ENCODE results near the gene TMEM200C. TPM values are rescaled to one million over a fixed set of nuclear protein-coding genes. Genes with fewer than 3 reads are reported as not detected.

The TMEM200C gene
- total RNA-seq, 4 donors from 2014 or later = 0.12 to 0.19 TPM; not detected in 2

DNA sequence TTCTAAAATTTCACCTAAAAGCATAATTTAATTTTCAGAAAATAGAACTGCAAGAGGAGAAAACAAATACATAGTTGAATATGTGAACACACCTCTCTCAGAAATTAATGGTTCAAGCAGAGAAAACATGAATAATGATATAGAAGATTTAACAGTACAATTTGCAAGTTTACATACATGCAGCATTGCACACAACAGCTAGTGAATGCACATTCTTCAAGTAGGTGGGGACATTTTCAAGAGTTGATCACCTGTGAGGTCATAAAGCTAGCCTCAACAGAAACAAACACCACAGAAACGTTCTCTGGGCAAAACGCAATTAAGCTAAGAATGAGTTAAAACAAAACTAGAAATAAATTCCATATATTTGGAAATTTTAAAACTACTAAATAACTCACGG, 38.1 kb downstream of the TMEM200C start:
- no peak for ATAC-seq (ENCODE audit: low FRiP score)
- TF ChIP-seq, protein P1, sequence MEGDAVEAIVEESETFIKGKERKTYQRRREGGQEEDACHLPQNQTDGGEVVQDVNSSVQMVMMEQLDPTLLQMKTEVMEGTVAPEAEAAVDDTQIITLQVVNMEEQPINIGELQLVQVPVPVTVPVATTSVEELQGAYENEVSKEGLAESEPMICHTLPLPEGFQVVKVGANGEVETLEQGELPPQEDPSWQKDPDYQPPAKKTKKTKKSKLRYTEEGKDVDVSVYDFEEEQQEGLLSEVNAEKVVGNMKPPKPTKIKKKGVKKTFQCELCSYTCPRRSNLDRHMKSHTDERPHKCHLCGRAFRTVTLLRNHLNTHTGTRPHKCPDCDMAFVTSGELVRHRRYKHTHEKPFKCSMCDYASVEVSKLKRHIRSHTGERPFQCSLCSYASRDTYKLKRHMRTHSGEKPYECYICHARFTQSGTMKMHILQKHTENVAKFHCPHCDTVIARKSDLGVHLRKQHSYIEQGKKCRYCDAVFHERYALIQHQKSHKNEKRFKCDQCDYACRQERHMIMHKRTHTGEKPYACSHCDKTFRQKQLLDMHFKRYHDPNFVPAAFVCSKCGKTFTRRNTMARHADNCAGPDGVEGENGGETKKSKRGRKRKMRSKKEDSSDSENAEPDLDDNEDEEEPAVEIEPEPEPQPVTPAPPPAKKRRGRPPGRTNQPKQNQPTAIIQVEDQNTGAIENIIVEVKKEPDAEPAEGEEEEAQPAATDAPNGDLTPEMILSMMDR (IDR thresholded peaks at IDR 0.05) = no peak
- DNase-seq (ENCODE audit: low spot score) = no peak

DNA sequence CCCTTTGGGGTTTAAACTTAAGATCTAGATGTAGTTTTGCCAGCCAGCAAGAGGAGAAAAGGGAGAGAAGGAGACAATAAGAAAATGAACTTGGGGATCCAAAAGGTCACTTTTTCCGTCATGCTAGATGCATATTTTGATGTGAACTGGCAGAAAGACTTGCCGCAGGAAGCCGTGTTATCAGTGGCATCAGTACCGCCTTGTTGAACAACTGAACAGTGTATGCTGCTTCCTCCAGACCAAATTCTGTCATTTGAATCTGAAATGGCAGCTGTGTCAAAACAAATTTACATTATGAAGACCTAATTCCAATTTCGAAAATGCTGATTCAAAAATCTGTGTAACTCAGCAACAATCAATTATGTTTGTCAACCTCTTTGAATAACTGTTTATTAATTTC, 42.1 kb downstream of the TMEM200C start:
- no peak for DNase-seq (ENCODE audit: low spot score)
- TF ChIP-seq, protein P1 (IDR thresholded peaks at IDR 0.05) = no peak
- ATAC-seq (ENCODE audit: low FRiP score) = no peak

DNA sequence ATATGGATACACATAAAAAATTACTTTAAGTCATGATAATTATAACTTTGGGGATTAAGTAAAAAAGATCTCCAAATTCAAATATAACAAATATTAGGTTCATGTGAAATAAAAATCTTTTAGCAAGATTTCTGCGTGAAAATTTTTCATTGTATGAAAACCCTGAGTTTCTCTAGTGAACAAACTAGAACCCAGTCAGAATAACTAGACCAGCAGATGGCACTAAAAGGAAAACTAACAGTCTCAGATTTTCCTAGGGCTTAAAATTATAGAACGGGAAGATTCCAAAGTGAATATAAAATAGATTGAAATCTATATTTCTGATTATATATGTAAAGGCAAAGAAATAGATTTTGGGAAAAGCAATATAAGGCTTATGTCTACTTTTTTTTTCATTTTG, 43.3 kb downstream of the TMEM200C start:
- ATAC-seq (ENCODE audit: low FRiP score) = no peak
- DNase-seq (ENCODE audit: low spot score) = no peak
- TF ChIP-seq, protein P1 (IDR thresholded peaks at IDR 0.05) = no peak

DNA sequence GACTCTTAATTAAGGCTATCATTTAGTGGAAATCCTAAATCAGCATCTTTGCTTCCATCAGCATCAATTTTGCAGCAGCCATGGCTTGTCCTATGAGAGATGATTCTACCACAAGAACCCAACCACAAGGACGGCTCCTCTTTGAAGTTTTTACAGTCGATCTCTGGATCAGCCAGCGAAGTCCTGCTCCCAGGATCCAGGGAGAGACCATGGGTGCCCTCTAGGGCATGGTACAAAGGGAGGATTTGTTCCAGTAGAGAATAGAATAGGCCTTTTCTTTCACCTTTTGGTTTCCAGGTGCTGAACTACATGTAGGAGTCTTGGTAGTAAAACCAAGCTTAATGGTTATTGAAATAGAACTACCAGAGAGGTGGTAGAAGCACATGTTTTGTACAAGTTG, 52.7 kb downstream of the TMEM200C start:
- TF ChIP-seq, protein P1 (IDR thresholded peaks at IDR 0.05) = no peak
- ATAC-seq (ENCODE audit: low FRiP score) = no peak
- DNase-seq (ENCODE audit: low spot score) = no peak

DNA sequence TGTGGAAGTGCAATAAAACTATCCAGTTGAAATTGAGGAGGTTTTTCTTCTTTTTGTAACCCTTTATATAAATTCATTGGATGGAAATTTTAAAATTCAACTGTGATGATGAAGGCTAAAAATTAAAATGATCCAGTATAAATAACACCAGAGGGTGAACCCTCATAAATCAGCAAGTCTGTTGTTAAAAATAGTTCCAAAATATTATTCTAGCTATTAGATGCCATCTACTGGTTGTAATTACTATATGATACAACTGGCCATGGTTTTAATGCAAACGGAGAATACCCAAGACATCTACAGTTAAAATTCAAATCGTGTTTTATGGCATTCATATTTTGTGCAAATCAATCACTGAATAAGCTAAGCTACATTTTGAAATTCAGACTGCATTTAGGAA, 53.8 kb downstream of the TMEM200C start:
- TF ChIP-seq, protein P1 (IDR thresholded peaks at IDR 0.05) = no peak
- no peak for ATAC-seq (ENCODE audit: low FRiP score)
- no peak for DNase-seq (ENCODE audit: low spot score)

DNA sequence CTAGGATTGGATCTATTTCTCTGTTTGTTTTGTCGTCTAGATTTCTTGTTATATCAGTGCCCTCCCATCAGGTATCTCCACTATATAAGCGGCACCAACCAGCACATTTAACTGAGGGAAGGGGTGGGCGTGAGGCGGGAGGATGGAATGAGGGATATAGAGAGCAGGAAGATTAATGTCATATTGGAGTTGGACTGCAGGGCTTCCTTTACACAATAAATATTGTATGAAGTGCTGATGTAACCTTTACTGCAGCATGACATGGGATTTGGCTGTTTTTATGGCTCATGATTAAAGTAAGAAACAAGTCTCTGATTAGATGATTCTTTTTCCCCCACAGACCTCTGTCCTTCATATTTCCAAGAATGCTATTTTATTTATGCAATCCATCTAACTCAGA, 54.8 kb downstream of the TMEM200C start:
- TF ChIP-seq, protein P1 (IDR thresholded peaks at IDR 0.05) = no peak
- no peak for ATAC-seq (ENCODE audit: low FRiP score)
- DNase-seq (ENCODE audit: low spot score) = no peak

DNA sequence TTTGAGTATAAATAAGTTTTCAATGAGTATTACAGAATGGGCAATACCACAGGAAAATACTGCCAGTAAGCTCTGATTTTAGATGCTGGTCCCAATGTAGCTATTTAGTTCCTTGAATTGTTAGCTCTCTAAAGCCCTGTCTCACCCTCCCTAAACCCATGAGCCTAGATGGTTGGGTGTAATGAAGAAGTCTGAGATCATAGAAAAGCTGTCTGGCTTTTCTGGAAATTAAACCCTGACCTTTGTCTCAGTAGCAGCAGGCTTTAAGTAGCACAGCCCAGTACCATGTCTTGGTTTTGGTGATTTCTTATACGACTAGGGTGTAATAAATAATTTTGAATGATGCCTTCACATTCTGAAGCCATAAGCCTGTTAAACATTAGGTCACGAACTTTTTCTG, 55.3 kb downstream of the TMEM200C start:
- ATAC-seq (ENCODE audit: low FRiP score) (no peak), DNase-seq (ENCODE audit: low spot score) (no peak)
- TF ChIP-seq, protein P1 (IDR thresholded peaks at IDR 0.05) = no peak
